HG03045 (cell line): ENCODE data around the gene ANKS6.

Source experiments
- ATAC-seq: cut with Tn5 transposase; IDR thresholded peaks from one replicate; pipeline ENCODE4 v1.9.1; 2021; ENCODE audit warnings: mild to moderate bottlenecking, moderate library complexity; ENCODE audit not compliant: unreplicated experiment

ANKS6 gene

GRCh38 chr9:98740226-98740881 is 56.0 kb downstream of the ANKS6 start:
- ATAC-seq: no peak

- ATAC-seq: no peak
Measured at GRCh38 chr9:98738741-98739140, 57.6 kb downstream of the ANKS6 start.

- no peak for ATAC-seq
Measured at GRCh38 chr9:98736226-98736625, 60.1 kb downstream of the ANKS6 start.

GRCh38 chr9:98732801-98733200 is 63.6 kb downstream of the ANKS6 start:
- no peak for ATAC-seq

DNA sequence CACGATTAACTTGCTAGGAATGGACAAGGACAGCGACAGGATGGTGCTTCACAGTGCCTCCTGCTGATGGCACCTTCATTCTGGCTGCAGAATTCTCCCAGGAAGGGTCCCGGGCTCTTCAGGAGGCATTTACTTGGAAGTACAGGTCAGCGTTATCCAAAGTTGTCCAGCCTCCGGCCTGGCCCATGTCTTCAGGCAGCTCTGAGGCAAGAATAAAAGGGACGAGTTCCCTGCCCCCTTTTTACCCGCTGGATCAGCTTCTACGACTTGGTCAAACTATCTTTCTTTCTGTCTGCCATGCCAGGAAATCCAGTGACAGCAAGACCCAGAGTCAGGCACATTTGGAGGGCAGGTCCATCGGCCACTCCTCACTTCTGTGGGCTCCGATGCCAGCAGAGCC is 64.3 kb downstream of the ANKS6 start:
- ATAC-seq: no peak

DNA sequence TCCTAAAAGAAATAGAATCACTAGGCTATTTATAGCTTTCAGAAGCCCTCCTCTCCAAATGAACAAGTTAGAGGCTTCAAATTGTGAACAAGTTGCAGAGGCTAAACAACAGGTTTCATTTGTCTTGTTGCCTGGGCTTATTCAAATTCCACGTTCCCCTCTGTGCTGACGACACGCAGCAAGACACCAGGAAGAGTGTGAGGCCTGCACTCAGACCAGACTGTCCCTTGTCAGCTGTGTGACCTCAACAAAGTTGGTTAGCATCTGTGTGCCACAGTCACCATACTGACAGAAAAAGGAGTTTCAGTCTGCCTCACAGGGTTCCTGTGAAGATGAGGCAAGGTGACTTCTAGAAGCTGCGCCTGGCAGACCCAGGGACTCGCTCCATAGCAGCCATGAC is 65.5 kb downstream of the ANKS6 start:
- no peak for ATAC-seq

GRCh38 chr9:98728500-98728899 is 67.9 kb downstream of the ANKS6 start:
- no peak for ATAC-seq

DNA sequence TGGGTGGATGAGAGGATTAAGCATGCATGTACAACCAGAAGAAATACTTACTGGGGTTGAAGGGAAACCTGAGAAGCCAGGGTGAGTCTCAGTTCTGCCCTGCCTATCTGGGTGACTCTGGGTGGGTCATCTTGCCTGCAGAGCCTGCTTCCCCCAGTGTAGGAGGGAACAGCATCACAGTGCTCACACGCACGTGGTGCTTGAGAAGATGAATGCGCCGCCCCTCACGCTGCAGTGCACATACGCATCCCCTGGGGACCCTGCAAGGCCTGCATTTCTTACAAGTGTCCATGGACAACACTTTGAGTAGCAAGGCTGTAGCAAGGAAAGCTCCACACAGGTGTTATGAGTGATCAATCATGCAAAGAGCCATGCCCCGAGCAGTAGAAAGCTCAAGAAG is 68.9 kb downstream of the ANKS6 start:
- ATAC-seq: no peak

- ATAC-seq: no peak
Measured at GRCh38 chr9:98726735-98727134, 69.6 kb downstream of the ANKS6 start.

DNA sequence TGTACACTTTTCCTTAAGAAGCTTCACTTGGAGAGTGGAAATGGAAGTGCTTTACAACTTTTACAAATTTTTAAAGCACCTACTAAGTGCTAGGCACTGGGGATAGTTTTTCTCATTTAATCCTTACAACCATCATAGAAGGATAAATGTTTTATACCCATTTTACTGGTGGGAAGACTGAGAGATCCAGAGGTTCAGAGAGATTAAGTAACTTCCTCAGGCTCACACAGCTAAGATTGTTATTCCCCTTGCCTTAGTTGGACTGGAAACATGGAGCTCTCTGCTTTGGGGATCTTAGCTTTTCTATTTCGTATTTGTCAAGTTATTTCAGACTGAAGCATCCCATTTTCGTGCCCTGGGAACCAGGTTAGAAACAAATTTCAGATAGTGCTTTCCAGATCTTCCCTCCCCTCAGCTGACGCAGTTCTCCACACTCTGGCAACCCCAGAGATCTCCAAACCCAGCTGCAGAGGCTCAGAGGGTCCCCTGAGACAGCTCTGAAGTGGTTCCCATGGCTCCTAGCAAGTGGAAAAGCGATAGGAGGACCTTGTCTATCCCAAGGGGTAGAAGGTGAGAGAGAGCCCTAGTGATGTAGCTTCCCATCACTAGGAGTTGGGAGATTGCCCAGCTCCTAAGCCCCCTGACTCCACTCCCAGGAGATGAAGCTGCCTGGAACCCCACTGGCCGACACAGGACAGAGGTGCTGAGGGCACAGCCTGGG is 71.4 kb downstream of the ANKS6 start:
- no peak for ATAC-seq

GRCh38 chr9:98721643-98722042 is 74.7 kb downstream of the ANKS6 start:
- ATAC-seq: no peak

DNA sequence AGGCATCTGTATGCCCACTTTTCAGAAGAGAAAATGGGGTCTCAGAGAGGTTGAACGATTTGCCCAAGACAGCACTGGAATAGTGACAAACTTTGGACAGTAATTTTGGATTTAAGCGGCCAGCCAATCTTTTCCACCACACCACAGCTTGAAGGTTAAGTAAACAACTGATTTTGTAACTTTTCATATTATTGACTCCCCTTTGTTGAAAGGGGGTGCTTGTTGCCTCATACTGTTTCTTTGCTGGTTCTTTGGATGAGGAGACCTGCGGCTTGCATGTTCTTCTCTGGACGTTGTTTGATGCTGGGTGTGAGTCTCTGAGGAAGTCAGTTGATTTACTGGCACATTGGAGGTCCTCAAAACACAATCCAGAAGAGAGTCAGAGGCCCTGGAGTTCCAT is 76.0 kb downstream of the ANKS6 start:
- no peak for ATAC-seq

DNA sequence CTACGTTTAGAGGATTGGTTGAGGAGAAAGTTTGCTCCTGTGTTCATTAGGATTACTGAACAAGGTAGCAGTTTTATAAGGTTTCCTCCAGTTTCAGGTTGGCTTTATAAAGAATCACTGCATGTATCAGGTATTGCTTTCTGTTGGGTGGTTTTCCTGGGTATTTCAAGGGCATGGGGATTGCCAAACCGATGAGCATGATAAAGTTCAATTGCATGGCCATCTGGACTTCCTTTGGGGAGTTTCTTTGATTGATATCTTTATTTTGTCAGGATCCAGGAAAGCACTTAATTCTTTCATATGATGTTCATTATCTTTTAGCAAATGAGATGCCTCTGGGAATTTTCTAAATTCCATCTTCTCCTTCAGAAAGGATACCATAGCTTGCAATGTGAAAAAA is 77.3 kb downstream of the ANKS6 start:
- ATAC-seq: no peak

DNA sequence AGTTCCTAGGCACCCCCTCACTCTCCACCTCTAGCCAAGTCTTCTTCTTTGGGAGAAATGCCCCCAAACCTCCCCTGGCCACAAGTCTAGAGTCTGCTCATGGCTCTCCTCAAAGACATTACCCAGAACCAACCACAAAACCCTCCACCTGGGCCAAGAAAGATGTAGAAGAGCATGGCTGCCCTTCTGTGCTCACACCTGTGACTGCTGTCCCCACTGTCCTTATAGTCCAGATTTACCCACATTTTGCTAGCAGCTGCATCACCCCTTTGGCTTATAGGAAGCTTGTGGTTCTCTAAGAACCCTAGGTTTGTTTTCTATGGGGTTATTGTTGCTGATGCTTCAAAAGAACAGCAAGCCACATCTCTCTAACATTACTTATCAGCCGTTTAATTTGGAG is 81.5 kb downstream of the ANKS6 start:
- no peak for ATAC-seq

GRCh38 chr9:98712987-98713386 is 83.4 kb downstream of the ANKS6 start:
- no peak for ATAC-seq

DNA sequence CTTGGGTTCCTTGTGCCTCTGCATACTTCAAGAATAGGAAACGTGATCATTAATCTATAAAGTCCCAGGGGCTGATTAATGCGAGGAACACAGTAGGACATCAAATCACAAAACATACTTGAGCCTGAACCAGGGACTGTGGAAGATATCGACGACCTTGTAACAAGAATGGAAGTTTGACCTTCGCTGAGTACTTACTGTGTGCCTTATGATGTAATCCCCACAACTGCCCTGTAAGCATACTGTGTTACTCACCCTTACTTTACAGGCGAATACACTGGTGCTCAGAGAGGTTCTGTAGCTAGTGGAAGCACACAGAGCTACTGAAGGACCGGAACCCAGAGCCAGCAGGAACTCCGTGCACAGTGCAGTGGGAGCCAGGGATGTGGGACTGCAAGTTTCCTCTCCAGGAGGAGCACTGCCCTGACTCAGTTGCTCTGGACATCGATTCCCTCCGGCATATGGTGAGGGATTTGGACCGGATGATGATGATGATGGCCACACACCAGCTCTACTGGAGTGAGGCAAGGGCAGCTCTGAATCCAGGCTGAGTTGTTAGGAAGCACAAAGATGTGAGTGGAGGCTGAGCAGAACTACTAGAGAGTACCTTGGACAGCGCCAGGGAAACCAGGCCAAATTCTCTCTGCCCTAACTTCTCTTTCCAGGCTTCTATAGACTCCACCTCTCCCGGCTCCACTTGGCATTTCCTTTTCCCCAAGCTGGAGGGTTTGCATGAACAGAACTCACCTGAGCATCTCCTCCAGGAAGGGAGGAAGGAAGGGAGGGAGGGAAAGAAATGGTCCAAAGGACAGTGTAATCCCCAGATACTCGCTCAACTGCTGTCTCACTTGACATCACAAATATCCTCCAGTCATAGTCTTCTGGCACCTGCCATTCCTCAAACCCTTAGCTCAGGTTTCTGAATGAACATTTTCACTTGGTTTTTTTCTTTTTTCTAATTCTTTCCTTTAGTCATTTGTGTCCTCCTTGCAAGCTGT is 86.1 kb downstream of the ANKS6 start:
- ATAC-seq: no peak

GRCh38 chr9:98708933-98709911 is 87.1 kb downstream of the ANKS6 start, which contains the start of gene GABBR2:
Gene GABBR2, minus strand, starts transcription at chr9:98708935. Its CDS starts 198 bp downstream, at chr9:98708737.
- ATAC-seq: no peak

DNA sequence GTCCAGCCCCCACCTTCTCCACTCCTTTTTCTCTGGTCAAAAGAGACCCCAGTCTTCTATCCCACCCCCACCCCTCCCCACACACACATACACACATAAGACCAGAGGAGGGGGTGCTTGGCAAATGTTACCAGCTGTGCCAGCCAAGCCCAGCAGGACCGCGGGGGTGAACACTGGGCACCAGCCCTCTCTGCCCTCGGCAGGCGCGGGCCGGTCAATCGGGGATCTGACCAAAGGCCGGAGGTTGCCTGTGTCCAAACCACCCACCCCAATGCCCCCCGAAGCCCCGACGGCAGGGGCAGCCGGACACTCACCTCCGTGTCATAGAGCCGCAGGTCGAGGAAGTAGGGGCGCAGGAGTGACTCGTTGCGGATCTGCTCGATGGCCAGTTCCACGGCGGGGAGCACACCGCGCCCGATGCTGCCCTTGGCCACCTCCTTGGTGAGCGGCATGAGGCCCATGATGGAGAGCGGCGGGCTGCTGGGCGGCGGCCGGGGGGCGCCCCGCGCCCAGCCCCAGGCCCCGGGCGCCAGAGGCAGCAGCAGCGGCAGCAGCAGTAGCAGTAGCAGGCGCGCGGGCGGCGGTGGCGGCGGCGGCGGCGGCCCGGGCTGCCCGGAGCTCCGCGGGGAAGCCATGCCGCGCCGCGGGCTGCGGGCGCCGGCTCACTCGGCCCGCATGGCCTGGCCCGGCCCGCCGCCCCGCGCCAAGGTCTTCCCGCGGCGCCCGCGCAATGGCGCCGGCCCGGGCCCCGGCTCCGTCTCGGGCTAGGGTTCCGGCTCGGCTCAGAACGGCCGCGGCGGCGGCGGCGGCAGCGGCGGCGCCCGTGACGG is 88.0 kb downstream of the ANKS6 start:
- no peak for ATAC-seq
